Measurements from ENCODE around the gene DZIP1.
"Not testable (repeated sequence)": the region's sequence is repeated elsewhere in the genome, so short reads cannot be mapped to it uniquely, and the experiment has no call there.

Gene DZIP1, protein sequence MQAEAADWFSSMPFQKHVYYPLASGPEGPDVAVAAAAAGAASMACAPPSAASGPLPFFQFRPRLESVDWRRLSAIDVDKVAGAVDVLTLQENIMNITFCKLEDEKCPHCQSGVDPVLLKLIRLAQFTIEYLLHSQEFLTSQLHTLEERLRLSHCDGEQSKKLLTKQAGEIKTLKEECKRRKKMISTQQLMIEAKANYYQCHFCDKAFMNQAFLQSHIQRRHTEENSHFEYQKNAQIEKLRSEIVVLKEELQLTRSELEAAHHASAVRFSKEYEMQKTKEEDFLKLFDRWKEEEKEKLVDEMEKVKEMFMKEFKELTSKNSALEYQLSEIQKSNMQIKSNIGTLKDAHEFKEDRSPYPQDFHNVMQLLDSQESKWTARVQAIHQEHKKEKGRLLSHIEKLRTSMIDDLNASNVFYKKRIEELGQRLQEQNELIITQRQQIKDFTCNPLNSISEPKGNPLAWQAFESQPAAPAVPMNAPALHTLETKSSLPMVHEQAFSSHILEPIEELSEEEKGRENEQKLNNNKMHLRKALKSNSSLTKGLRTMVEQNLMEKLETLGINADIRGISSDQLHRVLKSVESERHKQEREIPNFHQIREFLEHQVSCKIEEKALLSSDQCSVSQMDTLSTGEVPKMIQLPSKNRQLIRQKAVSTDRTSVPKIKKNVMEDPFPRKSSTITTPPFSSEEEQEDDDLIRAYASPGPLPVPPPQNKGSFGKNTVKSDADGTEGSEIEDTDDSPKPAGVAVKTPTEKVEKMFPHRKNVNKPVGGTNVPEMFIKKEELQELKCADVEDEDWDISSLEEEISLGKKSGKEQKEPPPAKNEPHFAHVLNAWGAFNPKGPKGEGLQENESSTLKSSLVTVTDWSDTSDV

DNA sequence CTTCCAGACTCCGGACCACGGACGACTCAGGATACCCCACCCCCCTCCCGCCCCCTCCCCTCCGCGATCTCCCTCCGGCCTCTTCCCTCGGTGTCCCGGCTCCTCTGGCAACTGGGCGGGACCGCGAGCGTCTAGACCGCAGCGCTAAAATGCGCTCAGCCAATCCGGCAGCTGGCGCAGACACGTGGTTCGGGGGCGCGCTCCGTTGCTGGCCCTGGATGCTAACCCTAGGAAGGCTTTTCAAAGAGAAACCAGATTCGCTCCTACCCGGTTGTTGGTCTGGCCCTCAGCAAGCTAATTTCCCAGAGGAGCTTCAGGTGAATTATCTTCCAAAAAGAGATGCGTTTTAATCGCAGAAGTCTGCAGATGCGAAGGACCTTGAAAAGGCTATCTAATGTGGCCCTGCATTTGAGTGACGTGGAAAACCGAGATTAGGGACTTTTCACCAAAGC lies at the start of gene DZIP1:
Gene DZIP1 (minus strand): TSS at position 106 of the 452 bp plus-strand sequence. CDS start 2,677 bp downstream, outside the sequence.
- peak; percentile 77 for DNase-seq

DNA sequence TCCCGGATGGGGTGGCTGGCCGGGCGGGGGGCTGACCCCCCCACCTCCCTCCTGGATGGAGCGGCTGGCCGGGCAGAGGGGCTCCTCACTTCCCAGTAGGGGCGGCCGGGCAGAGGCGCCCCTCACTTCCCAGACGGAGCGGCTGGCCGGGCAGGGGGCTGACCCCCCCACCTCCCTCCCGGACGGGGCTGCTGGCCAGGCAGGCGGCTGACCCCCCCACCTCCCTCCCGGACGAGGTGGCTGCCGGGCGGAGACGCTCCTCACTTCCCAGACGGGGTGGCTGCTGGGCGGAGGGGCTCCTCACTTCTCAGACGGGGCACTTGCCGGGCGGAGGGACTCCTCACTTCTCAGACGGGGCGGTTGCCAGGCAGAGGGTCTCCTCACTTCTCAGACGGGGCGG lies 46.5 kb upstream of the DZIP1 start:
- not testable (repeated sequence) for DNase-seq

DNA sequence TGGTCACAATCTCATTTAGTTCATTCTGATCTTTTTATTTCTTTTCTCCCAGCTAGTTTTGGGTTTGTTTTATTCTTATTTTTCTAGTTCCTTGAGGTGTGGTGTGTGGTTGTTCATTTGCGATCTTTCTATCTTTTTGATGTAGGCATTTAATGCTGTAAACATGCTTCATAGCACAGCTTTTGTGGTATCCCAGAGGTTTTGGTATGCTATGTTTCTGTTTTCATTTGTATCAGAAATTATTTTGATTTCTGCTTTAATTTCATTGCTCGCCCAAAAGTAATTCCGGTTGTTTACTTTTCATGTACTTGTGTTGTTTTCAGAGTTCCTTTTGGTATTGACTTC lies 45.0 kb upstream of the DZIP1 start:
- no peak for DNase-seq

DNA sequence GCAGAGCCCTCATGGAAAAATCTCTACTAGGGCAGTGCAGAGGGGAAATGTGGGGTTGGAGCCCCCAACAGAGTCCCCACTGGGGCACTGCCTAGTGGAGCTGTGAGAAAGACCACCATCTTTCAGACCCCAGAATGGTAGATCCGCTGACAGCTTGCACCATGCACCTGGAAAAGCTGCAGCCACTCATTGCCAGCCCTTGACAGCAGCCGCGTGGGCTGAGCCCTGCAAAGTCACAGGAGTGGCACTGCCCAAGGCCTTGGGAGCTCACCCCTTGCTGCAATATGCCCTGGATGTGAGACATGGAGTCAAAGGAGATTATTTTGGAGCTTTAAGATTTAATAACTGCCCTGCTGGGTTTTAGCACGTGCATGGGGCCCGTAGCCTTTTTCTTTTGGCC lies 40.5 kb upstream of the DZIP1 start:
- not testable (repeated sequence) for DNase-seq

DNA sequence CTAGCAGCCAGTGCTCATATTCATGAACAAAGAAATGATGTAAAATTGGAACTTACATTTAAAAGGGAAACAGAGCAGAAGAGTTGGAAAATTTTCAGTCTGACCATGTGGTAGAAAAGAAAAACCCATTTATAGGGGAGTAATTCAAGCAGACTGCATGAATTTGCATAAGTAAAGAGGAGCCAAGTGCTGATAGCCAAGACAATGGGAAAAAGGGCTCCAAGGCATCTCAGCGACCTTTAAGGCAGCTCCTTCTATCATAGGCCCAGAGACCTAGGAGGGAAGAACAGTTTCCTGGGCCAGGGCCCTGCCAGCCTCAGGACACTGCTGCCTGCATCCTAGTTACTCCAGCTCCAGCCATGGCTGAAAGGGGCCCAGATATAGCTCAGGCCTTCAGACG lies 39.9 kb upstream of the DZIP1 start:
- DNase-seq: no peak

DNA sequence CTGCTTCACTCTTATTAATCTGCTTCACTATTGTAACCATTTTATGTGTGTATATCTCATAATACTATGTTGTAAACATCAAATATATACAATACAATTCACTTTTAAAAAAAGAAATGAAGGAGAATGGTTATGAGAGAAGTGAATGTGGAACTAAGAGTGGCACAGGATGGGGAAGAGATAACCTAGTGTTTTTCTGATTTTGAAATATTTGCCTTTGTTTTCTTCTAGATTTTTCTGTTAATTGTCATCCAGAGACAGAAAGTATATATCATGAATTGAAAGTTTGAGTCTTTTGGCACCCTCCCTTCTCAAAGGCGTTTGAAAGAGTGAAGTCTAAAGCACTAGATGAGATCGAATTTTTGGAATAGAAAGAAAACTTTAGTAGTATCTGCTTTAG lies 35.2 kb upstream of the DZIP1 start:
- no peak for DNase-seq

DNA sequence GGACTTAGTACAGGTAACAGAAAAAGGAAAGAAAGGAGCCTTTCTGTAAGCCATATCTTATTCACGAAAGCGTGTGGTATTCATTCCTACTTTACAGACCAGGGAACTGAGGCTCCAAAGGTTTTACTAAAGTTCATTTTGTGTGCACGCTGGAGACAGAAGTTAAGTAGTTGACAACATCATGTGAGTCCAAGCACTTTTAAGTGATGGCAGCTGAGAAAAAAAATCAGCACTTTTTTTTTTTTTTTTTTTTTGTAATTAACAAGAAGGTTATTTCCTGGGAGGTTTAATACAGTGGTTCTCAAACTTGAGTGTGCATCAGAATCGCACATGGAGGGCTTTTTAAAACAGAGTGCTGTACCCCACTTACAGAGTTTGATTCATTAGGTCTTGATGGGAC lies 34.5 kb upstream of the DZIP1 start:
- no peak for DNase-seq

DNA sequence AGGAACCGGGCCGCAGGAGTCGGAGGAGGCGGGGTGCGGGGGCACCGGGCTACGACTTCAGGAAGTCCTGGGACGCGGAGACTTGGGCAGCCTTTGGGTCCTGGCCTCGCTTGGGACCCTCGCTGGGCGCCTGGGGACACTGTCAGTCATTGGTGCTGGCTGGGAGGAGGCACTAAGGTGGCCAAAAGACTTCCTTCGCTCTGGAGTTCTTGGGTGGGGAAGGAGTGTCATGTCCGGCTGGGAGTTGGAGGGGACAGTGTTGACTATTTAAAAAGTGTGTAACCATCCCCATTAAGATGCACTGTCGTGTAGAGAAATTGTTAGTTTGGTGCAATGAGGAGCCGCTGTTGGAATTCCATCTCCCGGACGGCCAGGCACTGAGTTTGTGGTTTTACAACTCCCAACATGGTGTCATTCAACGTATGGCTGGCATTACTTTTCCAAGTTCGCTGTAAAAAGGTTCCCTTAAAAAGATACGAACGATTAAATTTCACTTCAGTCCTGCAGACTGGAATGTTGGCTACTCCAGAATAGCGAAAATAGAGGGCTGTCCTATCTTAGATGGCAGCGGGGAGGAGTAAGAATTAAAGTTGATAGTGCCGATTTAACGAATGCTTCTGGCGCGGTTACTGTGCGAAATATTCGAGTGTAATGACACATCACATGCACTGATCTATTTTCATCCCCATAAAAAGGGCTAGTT lies 33.2 kb upstream of the DZIP1 start:
- DNase-seq: no peak

DNA sequence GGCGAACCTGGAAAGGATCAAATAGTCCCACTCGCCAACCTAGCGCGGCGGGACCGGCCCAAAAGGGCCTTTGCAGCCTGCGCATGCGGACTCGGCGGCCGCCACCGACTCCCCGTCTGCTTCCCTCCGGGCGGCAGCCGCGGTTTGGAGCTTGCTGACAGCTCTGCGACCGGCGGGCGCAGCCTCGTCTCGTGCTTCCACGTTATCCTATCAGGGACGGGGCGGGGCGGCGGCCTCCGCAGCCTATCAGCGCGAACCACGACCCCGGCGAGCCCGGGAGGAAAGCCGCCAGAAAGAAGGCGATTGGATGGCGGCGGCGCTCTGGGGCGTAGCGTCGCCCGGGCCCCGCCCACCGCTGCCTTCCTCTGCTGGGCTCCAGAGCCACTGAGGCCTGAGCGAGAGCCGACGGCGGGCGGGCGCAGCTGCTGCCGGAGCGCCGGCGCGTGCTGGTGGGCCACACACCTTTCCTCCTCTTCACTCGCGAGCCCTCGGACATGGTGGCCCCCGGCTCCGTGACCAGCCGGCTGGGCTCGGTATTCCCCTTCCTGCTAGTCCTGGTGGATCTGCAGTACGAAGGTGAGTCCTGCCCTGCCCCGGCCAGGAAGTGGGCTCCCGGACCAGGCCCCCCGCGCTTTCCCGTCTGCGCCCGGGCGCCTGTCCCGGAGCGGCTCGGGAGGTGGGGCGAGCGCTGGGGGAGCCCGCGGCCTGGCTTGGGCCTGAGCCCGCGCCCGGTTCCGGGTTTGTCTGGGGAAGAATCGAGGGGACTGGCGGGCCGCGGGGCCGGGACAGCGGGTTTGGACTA lies 32.5 kb upstream of the DZIP1 start, which contains the start of gene DNAJC3:
Gene DNAJC3 (plus strand): TSS at position 378 of the 802 bp plus-strand sequence. CDS start 117 bp downstream, at position 495.
- DNase-seq: peak; percentile 96

DNA sequence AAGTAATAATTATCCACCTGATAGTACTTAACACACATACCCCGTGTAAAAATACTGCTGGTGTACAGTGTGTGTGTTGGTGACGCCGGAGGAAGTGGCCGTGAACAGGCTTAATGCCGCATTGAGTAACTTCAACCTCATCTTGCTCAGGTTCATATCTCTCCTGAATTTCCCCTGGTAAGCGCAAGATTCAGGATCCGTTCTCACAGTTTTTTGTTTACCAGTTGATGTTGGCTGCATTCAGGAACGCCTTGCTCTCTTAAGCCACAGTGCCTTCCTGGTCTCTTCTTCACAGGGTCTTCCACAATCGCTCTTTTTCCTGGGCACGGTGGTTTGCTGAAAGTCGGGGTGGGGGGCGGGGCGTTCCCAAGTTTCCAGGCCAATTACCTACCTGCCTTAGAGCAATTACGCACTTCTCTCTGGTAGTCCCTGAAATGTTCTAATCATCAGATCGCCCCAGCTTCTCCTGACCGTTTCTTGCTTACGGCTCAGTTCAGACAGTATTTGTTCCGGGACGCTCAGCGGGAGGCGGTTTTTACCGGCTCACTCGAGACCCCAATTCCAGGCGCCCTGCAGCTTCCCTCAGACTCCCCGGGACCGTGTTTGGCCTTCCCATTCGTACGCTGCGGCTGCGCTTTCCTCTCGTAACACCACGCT lies 31.7 kb upstream of the DZIP1 start:
- DNase-seq: no peak

DNA sequence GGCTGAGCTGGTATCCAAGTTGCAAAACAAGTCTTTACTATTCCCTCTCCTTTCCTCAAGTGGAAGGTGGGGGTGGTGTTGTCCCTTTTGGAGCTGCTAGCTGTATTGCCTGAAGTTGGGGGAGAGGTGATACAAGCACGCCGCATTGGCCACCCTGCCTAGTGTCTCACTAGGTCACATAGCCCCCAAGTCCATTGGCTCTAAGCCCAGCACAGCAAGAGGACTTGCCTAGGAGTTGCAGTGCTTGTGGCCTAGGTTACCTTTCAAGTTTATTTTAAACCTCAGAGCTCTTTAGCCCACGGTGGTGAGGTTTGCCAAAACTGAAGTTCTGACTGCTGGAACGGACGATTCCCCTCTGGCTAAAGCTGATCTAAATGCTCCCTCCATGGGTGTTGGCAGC lies 27.1 kb upstream of the DZIP1 start:
- no peak for DNase-seq

DNA sequence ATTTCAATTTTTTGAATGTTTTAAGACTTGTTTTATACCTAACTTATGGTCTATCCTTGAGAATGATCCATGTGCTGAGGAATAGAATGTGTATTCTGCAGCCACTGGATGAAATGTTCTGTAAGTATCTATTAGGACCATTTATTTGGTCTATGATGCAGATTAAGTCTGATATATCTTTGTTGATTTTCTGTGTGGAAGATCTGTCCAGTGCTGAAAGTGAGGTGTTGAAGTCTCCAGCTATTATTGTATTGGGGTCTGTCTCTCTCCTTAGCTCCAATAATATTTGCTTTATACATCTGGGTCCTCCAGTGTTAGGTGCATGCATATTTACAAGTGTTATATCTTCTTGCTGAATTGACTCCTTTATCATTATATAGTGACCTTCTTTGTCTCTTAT lies 22.7 kb upstream of the DZIP1 start:
- not testable (repeated sequence) for DNase-seq

DNA sequence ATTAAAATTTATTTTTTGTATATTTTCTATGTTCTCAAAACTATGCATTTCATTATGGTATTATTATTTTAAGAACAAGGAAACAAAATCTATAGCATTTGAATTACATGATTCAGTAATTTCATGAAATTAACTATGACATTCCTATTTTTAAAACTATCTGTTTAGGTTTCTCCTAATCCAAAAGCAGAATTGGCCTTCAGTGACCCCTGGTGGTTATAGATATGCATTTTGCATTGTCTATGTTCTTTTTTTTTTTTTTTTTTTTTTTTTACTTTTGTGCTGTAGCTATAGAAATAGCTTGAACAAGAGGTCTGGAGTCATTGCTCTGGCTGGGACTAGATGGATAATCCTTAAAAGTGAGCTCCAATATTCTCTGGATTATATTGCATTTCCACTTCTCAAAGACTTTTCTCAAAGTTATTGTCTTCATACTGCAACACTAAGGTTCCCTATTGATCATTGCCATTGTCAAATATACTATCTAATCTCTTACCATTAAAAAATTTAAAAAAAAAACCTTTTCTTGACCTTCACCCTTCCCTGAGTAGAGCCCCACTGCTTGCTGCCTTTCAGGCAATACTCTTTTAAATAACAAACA lies 16.6 kb upstream of the DZIP1 start:
- DNase-seq: peak; percentile 64

DNA sequence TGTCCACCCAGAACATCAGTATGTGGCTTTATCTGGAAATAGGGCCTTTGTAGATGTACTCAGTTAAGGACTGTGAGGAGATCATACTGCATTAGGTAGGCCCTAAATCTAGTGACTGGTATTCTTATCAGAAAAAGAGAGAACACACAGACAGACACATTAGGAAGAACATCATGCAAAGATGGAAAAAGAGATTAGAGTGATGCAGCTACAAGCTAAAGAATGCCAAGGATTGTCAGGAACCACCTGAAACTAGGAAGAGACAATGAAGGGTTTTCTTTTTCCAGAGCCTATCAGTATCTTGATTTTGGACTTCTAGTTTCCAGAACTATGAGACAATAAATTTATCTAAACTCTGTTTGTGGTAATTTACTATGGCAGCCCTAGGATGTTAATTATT lies 15.0 kb upstream of the DZIP1 start:
- DNase-seq: no peak

DNA sequence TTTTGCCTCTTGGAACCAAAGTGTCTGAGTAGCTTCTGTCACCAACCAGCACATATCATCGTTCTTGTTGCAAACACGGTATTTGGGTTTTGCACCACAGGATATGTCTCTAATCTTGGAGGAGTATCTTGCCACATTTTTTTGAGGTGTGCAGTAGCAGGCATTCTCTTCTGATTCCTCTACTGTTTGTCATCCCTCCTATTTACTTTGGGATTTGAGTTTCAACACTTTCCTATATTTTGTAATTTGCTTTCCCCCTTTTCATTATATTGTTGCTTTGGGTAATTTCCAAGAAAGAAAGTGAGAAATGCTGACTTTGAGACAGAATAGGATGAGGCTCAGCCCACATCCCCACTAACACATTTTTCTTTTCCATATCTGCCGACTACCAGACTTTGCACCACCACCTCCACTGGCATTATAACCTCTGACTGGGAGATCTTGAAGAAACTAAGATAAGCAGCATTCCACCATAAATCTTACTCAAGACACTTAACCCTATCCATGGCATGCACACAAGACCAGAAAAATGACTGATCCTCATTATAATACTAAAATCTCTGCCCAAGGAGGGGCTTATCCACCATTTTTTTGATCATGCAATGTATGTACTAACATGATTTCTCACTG lies 12.0 kb upstream of the DZIP1 start:
- no peak for DNase-seq

DNA sequence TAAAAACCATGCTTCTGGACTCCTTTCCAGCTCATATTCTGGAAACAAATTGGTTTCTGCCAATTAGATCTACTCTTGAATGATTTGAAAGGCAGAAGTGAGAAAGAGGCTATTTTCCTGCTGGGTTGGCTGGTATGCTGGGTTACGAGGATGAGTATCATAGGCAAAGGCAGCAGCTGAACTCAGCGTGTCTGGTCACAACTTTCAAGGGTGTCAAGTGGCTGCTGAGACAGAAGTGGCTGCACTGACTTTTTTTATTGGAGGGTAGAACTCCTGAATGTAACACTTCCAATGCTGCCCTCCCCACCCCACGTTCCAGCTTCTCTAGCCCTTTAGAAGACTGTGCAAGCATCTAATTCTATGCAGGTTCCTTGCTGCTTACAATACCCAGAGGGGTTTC lies 8.3 kb upstream of the DZIP1 start:
- no peak for DNase-seq

DNA sequence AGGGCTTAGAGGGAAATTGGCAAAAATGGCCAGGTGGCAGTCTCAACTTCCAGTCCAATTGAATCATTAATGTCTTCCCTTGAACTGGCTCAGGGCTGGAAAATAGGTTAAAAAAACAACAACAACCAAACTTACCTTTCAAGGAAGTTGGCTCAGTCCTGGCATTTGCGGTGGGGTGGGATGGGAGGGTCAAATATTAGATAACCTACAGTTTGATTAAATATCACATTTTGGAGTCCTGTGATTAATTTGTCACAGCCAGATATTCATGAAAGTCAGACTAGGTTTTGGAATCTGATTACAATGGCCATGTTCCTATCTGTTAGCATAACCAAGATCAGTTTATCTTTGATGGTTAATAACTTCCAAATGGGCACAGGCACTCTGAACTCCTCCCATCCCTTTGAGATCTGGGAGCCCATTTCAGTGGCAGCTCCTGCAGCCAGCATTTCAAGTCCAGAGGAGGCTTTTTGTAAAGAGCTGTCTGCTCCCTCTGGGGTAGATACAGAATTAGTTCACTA lies 7.8 kb upstream of the DZIP1 start:
- DNase-seq: no peak

DNA sequence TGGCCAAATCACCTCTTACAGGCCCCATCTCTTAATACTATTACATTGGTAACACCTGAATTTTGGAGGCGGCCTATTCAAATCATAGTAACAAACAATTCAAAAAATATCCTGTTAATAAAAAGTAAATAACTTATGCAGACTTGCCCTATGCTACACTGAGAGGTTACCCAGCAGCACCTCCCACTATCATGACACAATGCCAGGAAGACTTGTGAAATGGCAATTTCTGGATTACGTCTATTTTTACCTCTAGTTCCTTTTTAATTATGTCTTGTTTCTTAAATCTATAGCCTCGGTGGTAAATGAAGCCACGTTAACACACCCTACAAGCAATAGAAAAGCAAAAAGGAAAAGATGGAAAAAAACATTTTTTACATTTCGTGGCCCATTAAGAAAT lies 6.2 kb upstream of the DZIP1 start:
- no peak for DNase-seq

DNA sequence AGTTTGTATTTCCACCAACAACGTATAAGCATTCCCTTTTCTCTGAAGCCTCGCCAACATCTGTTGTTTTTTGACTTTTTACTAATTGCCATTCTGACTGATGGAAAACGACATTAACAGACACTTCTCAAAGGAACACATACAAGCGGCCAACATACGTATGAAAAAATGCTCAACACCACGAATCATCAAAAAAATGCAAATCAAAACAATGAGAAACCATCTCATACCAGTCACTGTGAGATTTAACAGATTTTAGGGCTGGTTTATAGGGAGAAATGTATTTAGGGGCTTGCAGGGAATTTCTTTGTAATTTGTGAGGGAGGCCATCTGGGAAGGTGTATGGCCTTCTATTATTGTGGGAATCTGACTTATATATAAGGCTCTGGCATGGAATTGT lies 2.8 kb upstream of the DZIP1 start:
- DNase-seq: no peak

DNA sequence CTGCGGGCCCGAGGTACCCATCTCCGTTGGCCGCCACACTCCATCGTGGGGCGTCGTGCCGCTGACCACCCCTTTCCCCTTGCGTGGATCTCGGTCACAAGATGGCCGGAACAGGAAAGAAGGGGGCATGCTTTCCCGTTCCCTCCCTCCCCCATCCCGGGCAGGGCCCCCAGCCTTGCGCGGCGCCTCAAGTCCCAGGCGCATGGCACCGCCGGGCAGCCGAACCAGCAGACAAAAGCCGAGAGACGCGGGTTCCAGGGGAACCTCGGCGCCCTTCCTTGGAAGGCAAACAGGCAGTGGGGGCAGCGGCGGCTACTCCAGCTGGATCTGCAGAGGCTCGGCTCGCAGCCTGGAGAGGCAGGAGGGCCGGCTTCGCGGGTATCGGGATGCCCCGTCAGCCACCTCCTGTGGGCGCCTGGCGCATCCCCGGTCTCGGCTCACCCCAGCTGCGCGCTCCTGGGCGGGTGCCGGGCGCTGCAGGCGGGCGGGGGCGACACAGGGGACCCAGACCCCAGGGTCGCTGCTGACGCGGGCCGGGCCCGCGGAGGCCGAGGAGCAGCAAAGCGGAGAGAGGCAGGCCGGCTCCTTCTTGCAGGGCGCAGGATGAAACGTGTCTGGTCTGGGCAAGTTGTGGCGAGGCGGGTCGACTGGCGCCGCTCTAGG lies 439 bp downstream of the DZIP1 start:
- DNase-seq: no peak

Measured in NCI-H1694 treated with DMSO at 0.1 percent for 48 hours (cell line).